ENCODE results near the gene SPP1.
A peak's percentile ranks its signal among the peaks of the same experiment; 100 is the strongest.
"Not testable (repeated sequence)": the region's sequence is repeated elsewhere in the genome, so short reads cannot be mapped to it uniquely, and the experiment has no call there.

The SPP1 gene

GRCh38 chr4:87975466-87975865, at the start of gene SPP1:
Gene SPP1 (plus strand): TSS chr4:87975714. CDS start chr4:87976896, 1,182 bp downstream.
- DNase-seq = peak; percentile 58

- DNase-seq = no peak
Observed at GRCh38 chr4:87926554-87927098, 48.9 kb upstream of the SPP1 start.

- DNase-seq = no peak
Observed at GRCh38 chr4:87930629-87931028, 44.9 kb upstream of the SPP1 start.

- DNase-seq = no peak
Observed at GRCh38 chr4:87931932-87932331, 43.6 kb upstream of the SPP1 start.

- no peak for DNase-seq
Observed at GRCh38 chr4:87932718-87933141, 42.8 kb upstream of the SPP1 start.

GRCh38 chr4:87933337-87933736, 42.2 kb upstream of the SPP1 start:
- no peak for DNase-seq

- no peak for DNase-seq
Observed at GRCh38 chr4:87934157-87934704, 41.3 kb upstream of the SPP1 start.

- no peak for DNase-seq
Observed at GRCh38 chr4:87934973-87935372, 40.5 kb upstream of the SPP1 start.

GRCh38 chr4:87935954-87936353, 39.6 kb upstream of the SPP1 start:
- DNase-seq = not testable (repeated sequence)

- DNase-seq = no peak
Observed at GRCh38 chr4:87937523-87937922, 38.0 kb upstream of the SPP1 start.

GRCh38 chr4:87938746-87939145, 36.8 kb upstream of the SPP1 start:
- no peak for DNase-seq

- no peak for DNase-seq
Observed at GRCh38 chr4:87939978-87940690, 35.4 kb upstream of the SPP1 start.

- DNase-seq = not testable (repeated sequence)
Observed at GRCh38 chr4:87940809-87941208, 34.7 kb upstream of the SPP1 start.

- no peak for DNase-seq
Observed at GRCh38 chr4:87941537-87942392, 33.7 kb upstream of the SPP1 start.

GRCh38 chr4:87943660-87944149, 31.8 kb upstream of the SPP1 start:
- DNase-seq = no peak

- DNase-seq = no peak
Observed at GRCh38 chr4:87944967-87945366, 30.5 kb upstream of the SPP1 start.

- no peak for DNase-seq
Observed at GRCh38 chr4:87946766-87947165, 28.7 kb upstream of the SPP1 start.

- DNase-seq = no peak
Observed at GRCh38 chr4:87947381-87948160, 27.9 kb upstream of the SPP1 start.

GRCh38 chr4:87949961-87950360, 25.6 kb upstream of the SPP1 start:
- no peak for DNase-seq

- no peak for DNase-seq
Observed at GRCh38 chr4:87950493-87950892, 25.0 kb upstream of the SPP1 start.

GRCh38 chr4:87950936-87951511, 24.5 kb upstream of the SPP1 start:
- no peak for DNase-seq

- DNase-seq = no peak
Observed at GRCh38 chr4:87953826-87954225, 21.7 kb upstream of the SPP1 start.
